Adrenal gland (tissue), 19 donors: ENCODE data around the gene DHX16. TPM values are rescaled to one million over a fixed set of nuclear protein-coding genes. Genes with fewer than 3 reads are reported as not detected.
"Not testable (repeated sequence)": the region's sequence is repeated elsewhere in the genome, so short reads cannot be mapped to it uniquely, and the experiment has no call there.

Source experiments
- DNase-seq, 7 donors: peaks; one replicate each; pipeline ENCODE4 v3.0.0-alpha.2; 2019 to 2020
- H3K27ac ChIP-seq, 5 donors: fragments of 200-600 bp; sonication (generic) in 4 of 5; 1 replicate in 3 of 5; 2 replicates in 2 of 5; pipeline versions ENCODE4 v1.5.1 to v1.8.0; 2016 to 2020; ENCODE audit warnings: mild to moderate bottlenecking in 1 of 5
- H3K27me3 ChIP-seq: fragments of 200-600 bp; 2 replicates; pipeline ENCODE4 v1.8.0; 2021
- H3K36me3 ChIP-seq, 2 donors: fragments of 200-600 bp; replicated peaks in 1 of 2; 1 replicate in 1 of 2; 2 replicates in 1 of 2; pipeline versions ENCODE4 v1.5.1 to v1.8.0; 2018 to 2022
- H3K4me1 ChIP-seq, 2 donors: fragments of 200-600 bp; replicated peaks in 1 of 2; 1 replicate in 1 of 2; 2 replicates in 1 of 2; pipeline versions ENCODE4 v1.5.1 to v1.8.0; 2018 to 2021
- H3K4me3 ChIP-seq, 4 donors: fragments of 200-600 bp; sonication (generic) in 3 of 4; one replicate each; pipeline ENCODE4 v1.5.1; 2016 to 2018
- H3K9me3 ChIP-seq, 3 donors: fragments of 200-600 bp; sonication (generic) in 1 of 3; replicated peaks in 1 of 3; 1 replicate in 2 of 3; 2 replicates in 1 of 3; pipeline versions ENCODE4 v1.5.1 to v1.8.0; 2016 to 2021
- POLR2A ChIP-seq, 2 donors: fragments of 450-650 bp; IDR thresholded peaks; one replicate each; pipeline ENCODE4 v1.6.1; 2017; ENCODE audit warnings: antibody characterized with exemption in 2 of 2, mild to moderate bottlenecking in 2 of 2, moderate library complexity in 1 of 2
- WGBS, 4 donors: extraction: QIAGEN DNeasy Blood & Tissue Kit in 2 of 4; methylation state at CpG; one replicate each; pipeline versions ENCODE4 v1.1.5 to v1.1.7; 2013 to 2017; 5-methylcytosine and 5-hydroxymethylcytosine counted together
- intact Hi-C, 2 donors: fragments of 100-400 bp; cut with DNase I; formaldehyde crosslinking; loops; one replicate each; pipeline versions ENCODE4 v1.14.1 to v1.15.0; 2022 to 2023
- long read RNA-seq, 10 donors: library from polyadenylated mRNA in 3 of 10; unstranded in 2 of 10; stranded (forward) in 1 of 10; transcript quantifications; one replicate each; pipeline ENCODE4 v2.0.0 and lab custom pipeline, GENCODE V29; 2021 to 2026
- polyA plus RNA-seq, 3 donors: library from polyadenylated mRNA; stranded (reverse); fragments of 200-250 nt in 2 of 3; fragments of 350-450 nt in 1 of 3; fragmentation: Illumina TruSeq in 1 of 3; extraction: RNeasy Lipid Tissue Mini Kit (QIAGEN cat#74804) in 1 of 3; gene quantifications; one replicate each; pipeline ENCODE4 v1.2.3, GENCODE V29; 2013 to 2014
- total RNA-seq, 9 donors: library from RNA; depleted of rRNA in 4 of 9; stranded (reverse); fragments of >200 nt in 4 of 9; fragments of 120-200 nt in 1 of 9; fragmentation: NEBNext Ultra II Directional in 1 of 9; extraction: Animal tissue kit (Norgen Biotek cat#: 25700) in 1 of 9; gene quantifications; one replicate each; pipeline versions ENCODE4 v1.1.0 to v1.2.4, GENCODE V29; 2013 to 2023
- TF ChIP-seq, protein P1 (sequence below), 6 experiments: fragments of 450-650 bp in 4 of 6; fragments of 200-600 bp in 2 of 6; sonication (generic) in 1 of 6; IDR thresholded peaks; 1 replicate in 5 of 6; 2 replicates in 1 of 6; pipeline versions ENCODE4 v1.5.1 to v1.8.0; 2016 to 2021; ENCODE audit warnings: antibody characterized with exemption in 6 of 6, mild to moderate bottlenecking in 2 of 6, moderate library complexity in 1 of 6
- donor health status: healthy with polysubstance abuse.
- donor health status: Bipolar disorder and iron deficiency.
- donor health status: DM: yes; HTN: yes; CAD: no.
- donor health status: DM: no; HTN: no; CAD: no.
- donor health status: DM: no; HTN: no; CAD: no.
- donor health status: DM: yes; HTN: yes; CAD: no.

The DHX16 gene
- 10 to 100 TPM; 16.4 to 39.7 (median 28.0) TPM for total RNA-seq
- polyA plus RNA-seq = 10 to 100 TPM; 37.7 to 75.9 (median 39.0) TPM
- long read RNA-seq, donor 1, transcript DHX16-202 (20 exons, 3,445 nt) = major isoform, 5 of 5 reads
- long read RNA-seq, donor 1, partial matches to known transcripts = 0 of 5 reads
- long read RNA-seq, donor 1, other reads (novel, unspliced or antisense) = 0 of 5 reads
- long read RNA-seq, donor 2, partial matches to known transcripts = 27 of 137 reads
- long read RNA-seq, donor 2, other reads (novel, unspliced or antisense) = 107 of 137 reads
- long read RNA-seq, donor 3 = 0 reads
- long read RNA-seq, donor 4, partial matches to known transcripts = 7 of 11 reads
- long read RNA-seq, donor 4, other reads (novel, unspliced or antisense) = 1 of 11 reads
- long read RNA-seq, donor 5, transcript DHX16-202 (20 exons, 3,445 nt) = major isoform, 88 of 106 reads
- long read RNA-seq, donor 5, partial matches to known transcripts = 2 of 106 reads
- long read RNA-seq, donor 5, other reads (novel, unspliced or antisense) = 16 of 106 reads
- long read RNA-seq, donor 6, partial matches to known transcripts = 8 of 9 reads
- long read RNA-seq, donor 6, other reads (novel, unspliced or antisense) = 0 of 9 reads
- long read RNA-seq, donor 7 = 0 reads
- long read RNA-seq, donor 8, transcript DHX16-202 (20 exons, 3,445 nt) = major isoform, 10 of 10 reads
- long read RNA-seq, donor 8, partial matches to known transcripts = 0 of 10 reads
- long read RNA-seq, donor 8, other reads (novel, unspliced or antisense) = 0 of 10 reads
- long read RNA-seq, donor 9, partial matches to known transcripts = 0 of 2 reads
- long read RNA-seq, donor 9, other reads (novel, unspliced or antisense) = 0 of 2 reads
- long read RNA-seq, donor 10, partial matches to known transcripts = 0 of 2 reads
- long read RNA-seq, donor 10, other reads (novel, unspliced or antisense) = 0 of 2 reads

DNA sequence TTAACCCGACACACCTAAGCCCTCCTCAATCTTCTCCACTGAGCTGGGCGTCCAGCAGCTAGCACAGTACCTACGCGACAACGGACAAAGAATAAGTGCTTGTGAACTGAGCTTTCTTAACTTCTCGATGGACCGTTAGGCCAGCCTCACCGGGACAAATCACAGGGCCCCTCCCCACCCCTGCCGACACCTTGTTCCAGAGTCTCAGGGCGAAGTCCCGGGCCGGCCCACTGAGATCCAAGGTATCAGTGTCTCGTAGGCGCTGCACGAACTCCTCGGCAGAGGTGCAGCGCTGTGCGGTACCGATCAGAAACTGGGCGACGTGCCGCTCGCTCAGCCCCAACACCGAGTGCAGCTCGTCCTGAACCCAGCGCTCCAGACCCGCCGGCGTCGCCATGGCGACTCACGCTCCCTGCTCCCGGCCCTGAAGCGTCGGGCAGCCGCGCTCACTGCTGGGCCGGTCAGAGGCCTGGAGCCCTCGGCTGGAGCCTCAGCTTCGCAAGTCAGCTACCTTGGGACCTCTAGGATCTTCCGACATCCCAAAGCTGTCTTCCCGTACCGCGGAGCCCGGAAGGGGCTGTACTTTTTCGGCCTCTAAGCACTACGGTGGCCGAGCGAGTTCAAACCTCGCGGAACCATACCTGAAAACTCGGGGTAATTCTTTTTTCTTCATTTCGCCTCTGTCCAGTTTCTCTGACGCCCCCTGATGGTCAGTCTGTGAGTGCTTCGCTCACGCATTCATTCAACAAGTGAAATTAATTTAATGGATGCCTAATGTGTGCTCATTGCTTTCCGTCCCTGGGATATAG is at the start of gene DHX16:
TSS of gene DHX16 (minus strand) at position 562 of the 809 bp plus-strand sequence. CDS start at position 397, 165 bp downstream.
- no peaks in the 10 kb centered on the region for H3K27me3 ChIP-seq
- H3K9me3 ChIP-seq = no peaks in the 10 kb centered on the region
- H3K4me3 ChIP-seq = peak within 1 kb of the TSS; percentile 78 to 99 (median 90)
- H3K27ac ChIP-seq = peak within 1 kb of the TSS; percentile 37 to 88 (median 45)
- peaks cover 10 to 22% of the 10 kb centered on the region in 2 donors for H3K4me1 ChIP-seq
- H3K36me3 ChIP-seq = peaks cover 0 to 49% of the 10 kb centered on the region in 2 donors
- DNase-seq = peak; percentile 96 to 99 (median 97)
- TF ChIP-seq, protein P1, sequence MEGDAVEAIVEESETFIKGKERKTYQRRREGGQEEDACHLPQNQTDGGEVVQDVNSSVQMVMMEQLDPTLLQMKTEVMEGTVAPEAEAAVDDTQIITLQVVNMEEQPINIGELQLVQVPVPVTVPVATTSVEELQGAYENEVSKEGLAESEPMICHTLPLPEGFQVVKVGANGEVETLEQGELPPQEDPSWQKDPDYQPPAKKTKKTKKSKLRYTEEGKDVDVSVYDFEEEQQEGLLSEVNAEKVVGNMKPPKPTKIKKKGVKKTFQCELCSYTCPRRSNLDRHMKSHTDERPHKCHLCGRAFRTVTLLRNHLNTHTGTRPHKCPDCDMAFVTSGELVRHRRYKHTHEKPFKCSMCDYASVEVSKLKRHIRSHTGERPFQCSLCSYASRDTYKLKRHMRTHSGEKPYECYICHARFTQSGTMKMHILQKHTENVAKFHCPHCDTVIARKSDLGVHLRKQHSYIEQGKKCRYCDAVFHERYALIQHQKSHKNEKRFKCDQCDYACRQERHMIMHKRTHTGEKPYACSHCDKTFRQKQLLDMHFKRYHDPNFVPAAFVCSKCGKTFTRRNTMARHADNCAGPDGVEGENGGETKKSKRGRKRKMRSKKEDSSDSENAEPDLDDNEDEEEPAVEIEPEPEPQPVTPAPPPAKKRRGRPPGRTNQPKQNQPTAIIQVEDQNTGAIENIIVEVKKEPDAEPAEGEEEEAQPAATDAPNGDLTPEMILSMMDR (IDR thresholded peaks at IDR 0.05) = peak; percentile 76 to 93 (median 88)
- peak in 1 of 2 donors; percentile 62 for TF ChIP-seq POLR2A (IDR thresholded peaks at IDR 0.05)
- 0 to 1% (median 0%) methylated on average over 24 to 57 of the region's 57 CpGs for WGBS, 4 donors
- intact Hi-C loops = loop anchor here in 1 of 2 donors (5.0 kb wide), 1 partner anchor 45 kb away; the partner anchor contains the start of gene ATAT1

DNA sequence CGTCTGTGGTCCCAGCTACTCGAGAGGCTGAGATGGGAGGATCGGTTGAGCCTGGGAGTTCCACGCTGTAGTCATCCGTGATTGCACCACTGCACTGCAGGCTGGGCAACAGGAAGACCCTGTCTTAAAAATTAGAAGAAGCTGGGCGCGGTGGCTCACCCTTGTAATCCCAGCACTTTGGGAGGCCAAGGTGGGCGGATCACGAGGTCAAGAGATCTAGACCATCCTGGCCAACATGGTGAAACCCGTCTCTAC is 49.1 kb upstream of the DHX16 start:
- intact Hi-C loops = loop anchor here (1.0 to 2.0 kb wide), 2 partner anchors 41 to 43 kb away; no protein-coding TSS in a partner anchor
- H3K4me1 ChIP-seq = peaks cover 16 to 56% of the 10 kb centered on the region in 2 donors

DNA sequence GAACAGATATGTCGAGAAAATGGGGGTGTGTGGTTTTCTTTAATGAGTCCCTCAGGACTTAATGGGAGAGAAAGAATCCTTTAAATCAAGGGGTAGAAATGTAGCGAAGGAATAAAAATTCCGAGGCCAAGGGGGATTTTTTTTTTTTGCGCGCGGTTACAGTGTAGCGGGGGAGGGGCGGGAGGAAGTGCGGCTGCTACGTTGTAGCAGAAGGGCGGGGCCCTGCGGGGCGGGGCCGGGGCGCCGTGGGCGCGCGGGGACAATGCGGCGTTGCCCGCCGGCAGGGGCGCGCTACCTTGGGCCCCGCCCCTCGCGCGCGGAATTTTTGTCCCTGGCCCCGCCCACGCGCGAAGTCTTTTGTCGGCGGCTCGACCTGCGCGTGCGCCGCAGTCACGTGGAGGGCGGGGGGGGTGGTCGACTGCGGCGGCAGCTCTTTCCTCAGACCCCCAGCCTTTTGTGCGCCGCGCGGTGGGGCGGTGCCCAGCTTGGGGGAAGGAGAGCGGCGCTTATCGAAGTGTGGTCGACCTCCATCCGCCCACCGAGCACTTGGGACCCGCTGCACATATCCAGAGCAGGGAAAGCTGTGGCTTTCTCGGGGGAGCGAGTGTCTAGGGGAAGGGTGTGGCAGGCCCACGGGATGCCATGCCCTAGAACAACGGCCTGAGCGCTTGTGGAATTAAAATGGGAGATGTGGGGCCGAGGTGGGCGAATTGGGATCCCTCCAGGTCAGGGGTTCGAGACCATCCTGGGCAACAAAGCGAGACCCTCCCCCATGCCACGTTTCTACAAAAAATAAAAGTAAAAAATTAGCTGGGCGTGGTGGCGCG is 48.6 kb upstream of the DHX16 start:
- no peaks in the 10 kb centered on the region for H3K9me3 ChIP-seq
- H3K36me3 ChIP-seq = peaks cover 0 to 41% of the 10 kb centered on the region in 2 donors
- no peaks in the 10 kb centered on the region for H3K27me3 ChIP-seq
- intact Hi-C loops = loop anchor here (1.0 to 2.0 kb wide), 3 partner anchors 35 to 42 kb away; partner anchors contain the start of gene PPP1R18 (in 2 of the 2)
- 1 to 2% (median 2%) methylated on average over 22 to 71 of the region's 71 CpGs for whole genome bisulfite sequencing, 4 donors
- peak; percentile 91 to 95 (median 94) for DNase-seq
- peaks cover 16 to 60% of the 10 kb centered on the region in 2 donors for H3K4me1 ChIP-seq
- TF ChIP-seq POLR2A (IDR thresholded peaks at IDR 0.05) = peak in 1 of 2 donors; percentile 59
- TF ChIP-seq, protein P1 (IDR thresholded peaks at IDR 0.05) = peak in 3 of 6 experiments; percentile 50 to 62 (median 51)
- H3K4me3 ChIP-seq = peak overlapping the region in 3 of 4 donors; percentile 16 to 93 (median 67)
- H3K27ac ChIP-seq = peak overlapping the region; percentile 89 to 99 (median 94)

More for the DNA sequence above, 49.1 kb upstream of the DHX16 start:
- peak in 6 of 7 donors; percentile 48 to 79 (median 56) for DNase-seq
- not testable (repeated sequence) for H3K27me3 ChIP-seq, H3K9me3 ChIP-seq
- H3K36me3 ChIP-seq = peaks cover 0 to 46% of the 10 kb centered on the region in 2 donors
- peak overlapping the region in 4 of 5 donors; percentile 89 to 99 (median 94) for H3K27ac ChIP-seq
- H3K4me3 ChIP-seq = peak overlapping the region in 3 of 4 donors; percentile 16 to 93 (median 57)
- 0 to 11% (median 5%) methylated on average over 6 to 10 of the region's 10 CpGs for WGBS, 4 donors
